HepG2 (cell line): Measurements from ENCODE around the gene KLHL8. TPM values are rescaled to one million over a fixed set of nuclear protein-coding genes. Genes with fewer than 3 reads are reported as not detected.

Experiments used
- ELF1 ChIP-seq: sonication (generic); formaldehyde crosslinking; IDR thresholded peaks from 2 replicates; pipeline ENCODE4 v1.4.0; 2020; ENCODE audit warnings: missing genetic modification reagents
- FOXA1 ChIP-seq, 2 experiments: fragments of 450-650 bp in 1 of 2; sonication (generic) in 1 of 2; formaldehyde crosslinking in 1 of 2; IDR thresholded peaks; 2 replicates each; pipeline versions ENCODE4 v1.4.0 to v1.6.1; 2016 to 2020; ENCODE audit warnings: missing genetic modification reagents in 1 of 2
- MEIS2 ChIP-seq: sonication (generic); formaldehyde crosslinking; IDR thresholded peaks from 2 replicates; pipeline ENCODE4 v1.9.0; 2021; ENCODE audit warnings: mild to moderate bottlenecking, missing genetic modification reagents
- NFIC ChIP-seq: IDR thresholded peaks from 2 replicates; pipeline ENCODE4 v1.6.1; 2012; ENCODE audit warnings: mild to moderate bottlenecking, low read length, inconsistent platforms
- PPARG ChIP-seq: conservative IDR thresholded peaks from 2 replicates; pipeline ENCODE4 v1.6.1; 2016; ENCODE audit warnings: missing biosample characterization, missing genetic modification reagents
- THAP11 ChIP-seq: IDR thresholded peaks from 2 replicates; pipeline ENCODE4 v1.6.1; 2016; ENCODE audit warnings: missing biosample characterization, missing genetic modification reagents
- XBP1 ChIP-seq: sonication (generic); formaldehyde crosslinking; IDR thresholded peaks from 2 replicates; pipeline ENCODE4 v1.5.0; 2020; ENCODE audit warnings: missing genetic modification reagents
- ZNF468 ChIP-seq: sonication (generic); formaldehyde crosslinking; IDR thresholded peaks from 2 replicates; pipeline ENCODE4 v1.8.0; 2022; ENCODE audit warnings: mild to moderate bottlenecking, moderate library complexity, missing genetic modification reagents
- ZNF879 ChIP-seq: sonication (generic); formaldehyde crosslinking; IDR thresholded peaks from 2 replicates; pipeline ENCODE4 v1.8.1; 2023; ENCODE audit warnings: missing genetic modification reagents
- polyA plus RNA-seq, 8 experiments: library from polyadenylated mRNA; depleted of rRNA in 3 of 8; stranded (reverse) in 7 of 8; unstranded in 1 of 8; fragments of >200 nt; fragmentation: Illumina TruSeq in 4 of 8; extraction: Trizol in 4 of 8; gene quantifications; 2 replicates each; pipeline versions ENCODE4 v1.2.1 to v1.2.3, GENCODE V29; 2011 to 2016; ENCODE audit warnings: low read depth in 4 of 8, missing spikeins in 1 of 8, mixed read lengths in 1 of 8; ENCODE audit not compliant: insufficient read depth in 1 of 8
- total RNA-seq, 5 experiments: library from RNA; depleted of rRNA; stranded (reverse); fragments of >200 nt; fragmentation: Illumina TruSeq; extraction: Trizol; gene quantifications; 2 replicates each; pipeline ENCODE4 v1.2.3, GENCODE V29; 2016; ENCODE audit warnings: low read depth in 1 of 5
- TF ChIP-seq, protein P1 (sequence below): sonication (generic); formaldehyde crosslinking; conservative IDR thresholded peaks from 2 replicates; pipeline ENCODE4 v1.8.1; 2023; ENCODE audit warnings: missing genetic modification reagents
- TF ChIP-seq, protein P2 (sequence below): sonication (generic); formaldehyde crosslinking; IDR thresholded peaks from 2 replicates; pipeline ENCODE4 v1.9.0; 2021; ENCODE audit warnings: missing genetic modification reagents, borderline replicate concordance
- TF ChIP-seq, protein P3 (sequence below), 2 experiments: IDR thresholded peaks; 2 replicates each; pipeline ENCODE4 v1.6.1; 2011 to 2012; ENCODE audit warnings: low read length in 2 of 2, borderline replicate concordance in 1 of 2, low read depth in 1 of 2, mild to moderate bottlenecking in 1 of 2, moderate library complexity in 1 of 2
- TF ChIP-seq, protein P4 (sequence below): sonication (generic); formaldehyde crosslinking; IDR thresholded peaks from 2 replicates; pipeline ENCODE4 v1.8.1; 2023; ENCODE audit warnings: mild to moderate bottlenecking, missing genetic modification reagents
- TF ChIP-seq, protein P5 (sequence below): sonication (generic); formaldehyde crosslinking; IDR thresholded peaks from 2 replicates; pipeline ENCODE4 v1.8.0; 2022; ENCODE audit warnings: missing genetic modification reagents, low read depth, mild to moderate bottlenecking, borderline replicate concordance
- TF ChIP-seq, protein P6 (sequence below): sonication (generic); formaldehyde crosslinking; IDR thresholded peaks from 2 replicates; pipeline ENCODE4 v1.8.0; 2022; ENCODE audit warnings: low read depth, missing genetic modification reagents
- TF ChIP-seq, protein P7 (sequence below): sonication (generic); formaldehyde crosslinking; IDR thresholded peaks from 2 replicates; pipeline ENCODE4 v1.5.0; 2020; ENCODE audit warnings: missing genetic modification reagents, mild to moderate bottlenecking, borderline replicate concordance

KLHL8 gene
- total and polyA plus RNA-seq, 2 of the 13 experiments (the other 11 are each of a cell fraction or from before 2014, with no cell fraction given) = 2.8 to 11.7 TPM

DNA sequence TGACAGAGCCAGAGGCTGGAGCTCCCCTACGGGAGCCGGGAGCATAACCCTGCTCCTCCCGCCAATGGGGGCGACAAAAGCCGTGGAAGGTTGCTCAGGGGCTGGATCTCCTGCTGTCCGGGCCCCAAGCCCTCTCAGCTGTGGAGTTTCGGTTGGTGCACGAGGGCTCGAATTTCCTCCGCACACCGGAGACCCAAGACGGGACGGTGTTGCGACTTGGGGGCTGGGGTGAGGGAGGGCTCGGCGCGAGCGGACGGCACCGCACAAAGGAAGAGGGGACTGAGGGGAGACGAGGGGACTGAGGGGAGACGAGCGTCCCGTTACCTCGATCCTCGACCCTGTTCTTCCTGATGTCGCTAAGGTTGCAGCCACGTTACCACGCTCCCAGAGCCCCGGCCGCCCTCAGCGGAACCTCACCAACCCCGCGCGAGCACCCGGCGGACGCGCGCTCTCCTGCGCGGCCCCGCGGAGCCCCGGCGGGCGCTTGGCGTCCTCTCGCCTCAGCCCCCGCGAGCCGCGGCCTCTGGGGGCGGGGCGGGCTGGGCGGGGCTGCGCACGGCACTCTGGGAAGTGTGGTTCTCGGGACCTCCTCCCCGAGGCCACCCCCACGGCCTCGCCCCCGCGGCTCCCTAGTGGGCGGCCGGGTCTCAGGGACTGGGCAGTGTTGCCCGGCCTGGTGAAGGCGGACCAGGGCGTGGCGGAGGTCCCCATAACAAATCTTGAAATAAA lies at the start of gene KLHL8 (continued):
- TF ChIP-seq XBP1 (CRISPR knock-in tag) (no peak), THAP11 (CRISPR knock-in tag) (peak; percentile 96), MEIS2 (CRISPR knock-in tag) (no peak), PPARG (CRISPR knock-in tag) (no peak), FOXA1 (IDR thresholded peaks at IDR 0.05) (no peak), FOXA1 (CRISPR knock-in tag; IDR thresholded peaks at IDR 0.05) (no peak), ZNF879 (CRISPR knock-in tag) (no peak), NFIC (no peak), ZNF468 (no peak), ELF1 (CRISPR knock-in tag) (0 out of 2 replicates have a peak, but pooled peaks have one; percentile 22)
- TF ChIP-seq, protein P1, sequence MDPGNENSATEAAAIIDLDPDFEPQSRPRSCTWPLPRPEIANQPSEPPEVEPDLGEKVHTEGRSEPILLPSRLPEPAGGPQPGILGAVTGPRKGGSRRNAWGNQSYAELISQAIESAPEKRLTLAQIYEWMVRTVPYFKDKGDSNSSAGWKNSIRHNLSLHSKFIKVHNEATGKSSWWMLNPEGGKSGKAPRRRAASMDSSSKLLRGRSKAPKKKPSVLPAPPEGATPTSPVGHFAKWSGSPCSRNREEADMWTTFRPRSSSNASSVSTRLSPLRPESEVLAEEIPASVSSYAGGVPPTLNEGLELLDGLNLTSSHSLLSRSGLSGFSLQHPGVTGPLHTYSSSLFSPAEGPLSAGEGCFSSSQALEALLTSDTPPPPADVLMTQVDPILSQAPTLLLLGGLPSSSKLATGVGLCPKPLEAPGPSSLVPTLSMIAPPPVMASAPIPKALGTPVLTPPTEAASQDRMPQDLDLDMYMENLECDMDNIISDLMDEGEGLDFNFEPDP (CRISPR knock-in tag) = 0 out of 2 replicates have a peak, but pooled peaks have one; percentile 49
- TF ChIP-seq, protein P2, sequence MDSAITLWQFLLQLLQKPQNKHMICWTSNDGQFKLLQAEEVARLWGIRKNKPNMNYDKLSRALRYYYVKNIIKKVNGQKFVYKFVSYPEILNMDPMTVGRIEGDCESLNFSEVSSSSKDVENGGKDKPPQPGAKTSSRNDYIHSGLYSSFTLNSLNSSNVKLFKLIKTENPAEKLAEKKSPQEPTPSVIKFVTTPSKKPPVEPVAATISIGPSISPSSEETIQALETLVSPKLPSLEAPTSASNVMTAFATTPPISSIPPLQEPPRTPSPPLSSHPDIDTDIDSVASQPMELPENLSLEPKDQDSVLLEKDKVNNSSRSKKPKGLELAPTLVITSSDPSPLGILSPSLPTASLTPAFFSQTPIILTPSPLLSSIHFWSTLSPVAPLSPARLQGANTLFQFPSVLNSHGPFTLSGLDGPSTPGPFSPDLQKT (CRISPR knock-in tag) = no peak
- TF ChIP-seq, protein P3, sequence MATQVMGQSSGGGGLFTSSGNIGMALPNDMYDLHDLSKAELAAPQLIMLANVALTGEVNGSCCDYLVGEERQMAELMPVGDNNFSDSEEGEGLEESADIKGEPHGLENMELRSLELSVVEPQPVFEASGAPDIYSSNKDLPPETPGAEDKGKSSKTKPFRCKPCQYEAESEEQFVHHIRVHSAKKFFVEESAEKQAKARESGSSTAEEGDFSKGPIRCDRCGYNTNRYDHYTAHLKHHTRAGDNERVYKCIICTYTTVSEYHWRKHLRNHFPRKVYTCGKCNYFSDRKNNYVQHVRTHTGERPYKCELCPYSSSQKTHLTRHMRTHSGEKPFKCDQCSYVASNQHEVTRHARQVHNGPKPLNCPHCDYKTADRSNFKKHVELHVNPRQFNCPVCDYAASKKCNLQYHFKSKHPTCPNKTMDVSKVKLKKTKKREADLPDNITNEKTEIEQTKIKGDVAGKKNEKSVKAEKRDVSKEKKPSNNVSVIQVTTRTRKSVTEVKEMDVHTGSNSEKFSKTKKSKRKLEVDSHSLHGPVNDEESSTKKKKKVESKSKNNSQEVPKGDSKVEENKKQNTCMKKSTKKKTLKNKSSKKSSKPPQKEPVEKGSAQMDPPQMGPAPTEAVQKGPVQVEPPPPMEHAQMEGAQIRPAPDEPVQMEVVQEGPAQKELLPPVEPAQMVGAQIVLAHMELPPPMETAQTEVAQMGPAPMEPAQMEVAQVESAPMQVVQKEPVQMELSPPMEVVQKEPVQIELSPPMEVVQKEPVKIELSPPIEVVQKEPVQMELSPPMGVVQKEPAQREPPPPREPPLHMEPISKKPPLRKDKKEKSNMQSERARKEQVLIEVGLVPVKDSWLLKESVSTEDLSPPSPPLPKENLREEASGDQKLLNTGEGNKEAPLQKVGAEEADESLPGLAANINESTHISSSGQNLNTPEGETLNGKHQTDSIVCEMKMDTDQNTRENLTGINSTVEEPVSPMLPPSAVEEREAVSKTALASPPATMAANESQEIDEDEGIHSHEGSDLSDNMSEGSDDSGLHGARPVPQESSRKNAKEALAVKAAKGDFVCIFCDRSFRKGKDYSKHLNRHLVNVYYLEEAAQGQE (IDR thresholded peaks at IDR 0.05; ENCODE audit: borderline replicate concordance in 1 of 2, low read depth in 1 of 2, low read length in 2 of 2) = no peak
- TF ChIP-seq, protein P4, sequence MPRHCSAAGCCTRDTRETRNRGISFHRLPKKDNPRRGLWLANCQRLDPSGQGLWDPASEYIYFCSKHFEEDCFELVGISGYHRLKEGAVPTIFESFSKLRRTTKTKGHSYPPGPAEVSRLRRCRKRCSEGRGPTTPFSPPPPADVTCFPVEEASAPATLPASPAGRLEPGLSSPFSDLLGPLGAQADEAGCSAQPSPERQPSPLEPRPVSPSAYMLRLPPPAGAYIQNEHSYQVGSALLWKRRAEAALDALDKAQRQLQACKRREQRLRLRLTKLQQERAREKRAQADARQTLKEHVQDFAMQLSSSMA (CRISPR knock-in tag) = peak; percentile 16; the same call in 1 of the 2 replicates
- TF ChIP-seq, protein P5, sequence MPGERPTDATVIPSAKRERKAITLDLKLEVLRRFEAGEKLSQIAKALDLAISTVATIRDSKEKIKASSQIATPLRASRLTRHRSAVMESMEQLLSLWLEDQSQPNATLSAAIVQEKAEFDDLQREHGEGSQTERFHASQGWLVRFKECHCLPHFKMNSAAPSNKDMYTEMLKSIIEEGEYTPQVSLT (CRISPR knock-in tag) = no peak
- TF ChIP-seq, protein P6, sequence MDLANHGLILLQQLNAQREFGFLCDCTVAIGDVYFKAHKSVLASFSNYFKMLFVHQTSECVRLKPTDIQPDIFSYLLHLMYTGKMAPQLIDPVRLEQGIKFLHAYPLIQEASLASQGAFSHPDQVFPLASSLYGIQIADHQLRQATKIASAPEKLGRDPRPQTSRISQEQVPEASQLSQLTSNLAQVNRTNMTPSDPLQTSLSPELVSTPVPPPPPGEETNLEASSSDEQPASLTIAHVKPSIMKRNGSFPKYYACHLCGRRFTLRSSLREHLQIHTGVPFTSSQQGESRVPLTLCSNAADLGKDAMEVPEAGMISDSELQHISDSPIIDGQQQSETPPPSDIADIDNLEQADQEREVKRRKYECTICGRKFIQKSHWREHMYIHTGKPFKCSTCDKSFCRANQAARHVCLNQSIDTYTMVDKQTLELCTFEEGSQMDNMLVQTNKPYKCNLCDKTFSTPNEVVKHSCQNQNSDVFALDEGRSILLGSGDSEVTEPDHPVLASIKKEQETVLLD (CRISPR knock-in tag) = no peak
- TF ChIP-seq, protein P7, sequence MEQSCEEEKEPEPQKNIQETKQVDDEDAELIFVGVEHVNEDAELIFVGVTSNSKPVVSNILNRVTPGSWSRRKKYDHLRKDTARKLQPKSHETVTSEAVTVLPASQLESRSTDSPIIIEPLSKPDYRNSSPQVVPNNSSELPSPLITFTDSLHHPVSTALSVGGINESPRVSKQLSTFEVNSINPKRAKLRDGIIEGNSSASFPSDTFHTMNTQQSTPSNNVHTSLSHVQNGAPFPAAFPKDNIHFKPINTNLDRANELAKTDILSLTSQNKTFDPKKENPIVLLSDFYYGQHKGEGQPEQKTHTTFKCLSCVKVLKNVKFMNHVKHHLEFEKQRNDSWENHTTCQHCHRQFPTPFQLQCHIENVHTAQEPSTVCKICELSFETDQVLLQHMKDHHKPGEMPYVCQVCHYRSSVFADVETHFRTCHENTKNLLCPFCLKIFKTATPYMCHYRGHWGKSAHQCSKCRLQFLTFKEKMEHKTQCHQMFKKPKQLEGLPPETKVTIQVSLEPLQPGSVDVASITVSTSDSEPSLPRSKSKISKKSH (CRISPR knock-in tag) = 0 out of 2 replicates have a peak, but pooled peaks have one; percentile 43
